RWPE2 (cell line): ENCODE data around the gene EBLN2.

Experiments
- ATAC-seq: fragments of 200-7000 bp; cut with Tn5 transposase; 3 replicates; pipeline ENCODE4 v1.9.1; 2021; ENCODE audit warnings: low read depth
- DNase-seq: peaks from one replicate; pipeline ENCODE4 v3.0.0-alpha.2; 2020; ENCODE audit warnings: low spot score
- H3K27ac ChIP-seq: fragments of 450-650 bp; 2 replicates; pipeline ENCODE4 v1.5.1; 2017; ENCODE audit warnings: mild to moderate bottlenecking; ENCODE audit not compliant: poor library complexity, severe bottlenecking
- H3K27me3 ChIP-seq: fragments of 250-450 bp; sonication (Bioruptor Pico); 2 replicates; pipeline ENCODE4 v1.5.1; 2021; ENCODE audit warnings: mild to moderate bottlenecking, moderate library complexity; ENCODE audit not compliant: insufficient read depth, poor library complexity, severe bottlenecking
- H3K36me3 ChIP-seq: fragments of 250-450 bp; sonication (Bioruptor Pico); 2 replicates; pipeline ENCODE4 v1.5.1; 2020; ENCODE audit warnings: low read depth, mild to moderate bottlenecking, moderate library complexity
- H3K4me1 ChIP-seq: fragments of 250-450 bp; sonication (Bioruptor Pico); 2 replicates; pipeline ENCODE4 v1.5.1; 2021; ENCODE audit warnings: mild to moderate bottlenecking, moderate library complexity; ENCODE audit not compliant: insufficient read depth, poor library complexity, severe bottlenecking
- H3K4me3 ChIP-seq: fragments of 250-450 bp; sonication (Bioruptor Pico); 2 replicates; pipeline ENCODE4 v1.5.1; 2021; ENCODE audit warnings: mild to moderate bottlenecking, moderate library complexity; ENCODE audit not compliant: severe bottlenecking
- H3K9me3 ChIP-seq: fragments of 250-450 bp; sonication (Bioruptor Pico); 2 replicates; pipeline ENCODE4 v1.5.1; 2021; ENCODE audit warnings: mild to moderate bottlenecking, moderate library complexity; ENCODE audit not compliant: severe bottlenecking
- CTCF ChIP-seq: fragments of 450-650 bp; IDR thresholded peaks from one replicate; pipeline ENCODE4 v1.5.1; 2017; ENCODE audit warnings: mild to moderate bottlenecking, moderate library complexity; ENCODE audit not compliant: poor library complexity, severe bottlenecking

Gene EBLN2

DNA sequence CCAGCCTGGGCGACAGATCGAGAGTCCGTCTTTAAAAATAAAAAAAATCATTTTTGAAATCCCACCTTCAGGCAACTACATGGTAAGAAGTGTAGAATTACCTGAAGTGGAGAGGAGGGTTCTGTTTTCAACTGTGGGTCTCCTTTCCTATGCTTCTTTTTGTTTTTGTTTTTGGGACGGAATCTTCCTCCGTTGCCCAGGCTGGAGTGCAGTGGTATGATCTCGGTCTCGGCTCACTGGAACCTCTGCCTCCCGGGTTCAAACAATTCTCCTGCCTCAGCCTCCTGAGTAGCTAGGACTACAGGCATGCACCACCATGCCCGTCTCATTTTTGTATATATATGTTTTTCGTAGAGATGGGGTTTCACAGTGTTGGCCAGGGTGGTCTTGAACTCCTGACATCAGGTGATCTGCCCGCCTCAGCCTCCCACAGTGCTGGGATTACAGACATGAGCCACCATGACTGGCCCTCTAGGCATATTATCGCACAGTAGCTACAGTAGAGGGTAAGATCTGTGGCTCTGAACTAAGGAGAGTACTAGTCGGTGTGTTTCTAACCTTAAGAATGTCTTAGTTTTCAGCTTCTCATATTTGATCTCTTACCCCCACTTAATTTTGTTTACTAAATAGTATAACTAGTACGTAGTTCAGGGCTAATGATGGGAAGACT is 8.5 kb downstream of the EBLN2 start:
- ATAC-seq (no peak), DNase-seq (no peak)
- no peaks in the 10 kb centered on the region for H3K27me3 ChIP-seq
- no peak overlapping the region for H3K27ac ChIP-seq
- TF ChIP-seq CTCF = no peak
- no peaks in the 10 kb centered on the region for H3K4me1 ChIP-seq
- H3K9me3 ChIP-seq = no peaks in the 10 kb centered on the region
- H3K4me3 ChIP-seq = no peak overlapping the region
- H3K36me3 ChIP-seq = peaks cover 33% of the 10 kb centered on the region

- H3K36me3 ChIP-seq = peaks cover 25% of the 10 kb centered on the region
- no peak for TF ChIP-seq CTCF
- H3K27ac ChIP-seq = no peak overlapping the region
- ATAC-seq (no peak; the same call in 2 of the 3 replicates), DNase-seq (no peak)
- no peaks in the 10 kb centered on the region for H3K4me1 ChIP-seq
- no peak overlapping the region for H3K4me3 ChIP-seq
- no peaks in the 10 kb centered on the region for H3K9me3 ChIP-seq
- no peaks in the 10 kb centered on the region for H3K27me3 ChIP-seq
These were observed 9.5 kb downstream of the EBLN2 start for GRCh38 chr3:73070675-73071575.

- Histone ChIP-seq H3K27me3 (no peaks in the 10 kb centered on the region), H3K27ac (no peak overlapping the region), H3K4me3 (no peak overlapping the region), H3K9me3 (no peaks in the 10 kb centered on the region), H3K36me3 (peaks cover 17% of the 10 kb centered on the region), H3K4me1 (no peaks in the 10 kb centered on the region)
- DNase-seq (no peak), ATAC-seq (no peak)
- no peak for TF ChIP-seq CTCF
These were observed 10.5 kb downstream of the EBLN2 start for GRCh38 chr3:73071952-73072351.

GRCh38 chr3:73072634-73073033 is 11.2 kb downstream of the EBLN2 start:
- peaks cover 10% of the 10 kb centered on the region for H3K36me3 ChIP-seq
- H3K4me3 ChIP-seq = no peak overlapping the region
- peak; percentile 11; the same call in 1 of the 3 replicates for ATAC-seq
- H3K4me1 ChIP-seq = no peaks in the 10 kb centered on the region
- no peak for TF ChIP-seq CTCF
- H3K9me3 ChIP-seq = no peaks in the 10 kb centered on the region
- H3K27ac ChIP-seq = no peak overlapping the region
- no peak for DNase-seq
- no peaks in the 10 kb centered on the region for H3K27me3 ChIP-seq
